HL-60/S4 (cell line): ENCODE data around the gene LTO1.

Experiments
- in situ Hi-C: fragments of 300-500 bp; cut with MboI; formaldehyde crosslinking; loops from 2 replicates; pipeline ENCODE4 v1.14.3; 2022; ENCODE audit warnings: low sequenced_read_pairs

The LTO1 gene

GRCh38 chr11:69649576-69649900 lies 25.6 kb downstream of the LTO1 start:
- in situ Hi-C loops, result no loop called here

DNA sequence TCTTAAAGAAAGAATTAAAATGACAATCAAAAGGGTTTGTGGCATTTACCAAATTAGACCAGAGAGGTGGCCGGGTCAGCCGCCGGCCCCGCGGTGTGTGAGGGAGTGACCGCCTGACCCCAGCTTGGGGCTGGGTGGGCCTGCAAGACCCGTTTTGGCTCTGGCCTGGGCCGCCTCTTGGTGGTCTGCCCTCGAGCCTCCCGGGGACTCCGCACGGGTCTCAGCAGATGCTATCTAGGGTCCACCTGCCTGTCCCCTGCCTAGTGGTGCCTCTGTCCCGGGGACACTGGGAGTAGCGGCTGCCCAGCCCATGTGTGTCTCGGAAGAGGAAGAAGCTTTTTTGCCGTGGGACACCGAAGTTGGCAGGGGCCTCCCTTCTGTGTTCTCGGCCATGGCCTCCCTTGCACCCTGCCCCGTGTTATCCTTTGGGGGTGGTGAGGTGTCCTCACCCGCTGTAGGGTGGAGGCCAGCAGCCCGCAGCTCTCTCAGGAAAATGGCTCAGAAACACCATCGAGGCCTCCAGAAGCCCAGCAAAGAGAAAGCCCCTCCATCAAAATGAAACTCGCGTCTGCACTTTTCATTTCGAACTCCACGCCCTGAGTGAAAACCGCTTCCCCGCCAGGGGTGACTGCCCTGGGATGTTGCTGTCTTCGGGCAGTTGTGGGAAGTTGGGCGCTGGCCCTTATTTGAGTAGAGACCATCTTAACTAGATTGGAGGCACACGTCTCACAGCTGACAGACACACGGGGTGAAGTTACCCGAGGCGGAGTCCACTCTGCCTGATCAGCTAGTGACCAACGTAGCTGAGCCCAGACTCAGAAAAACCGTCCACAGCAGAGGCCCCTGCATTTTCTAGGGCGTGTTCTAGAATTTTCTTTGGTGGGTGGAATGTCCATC lies 26.2 kb downstream of the LTO1 start:
- in situ Hi-C loops, result no loop called here

GRCh38 chr11:69647761-69648497 lies 27.2 kb downstream of the LTO1 start:
- in situ Hi-C loops, result no loop called here

GRCh38 chr11:69647390-69647748 lies 27.8 kb downstream of the LTO1 start:
- in situ Hi-C loops, result no loop called here

- in situ Hi-C loops, result no loop called here
Measured at GRCh38 chr11:69646493-69647389, 28.4 kb downstream of the LTO1 start.

- in situ Hi-C loops, result no loop called here
Measured at GRCh38 chr11:69645801-69646492, 29.2 kb downstream of the LTO1 start.

DNA sequence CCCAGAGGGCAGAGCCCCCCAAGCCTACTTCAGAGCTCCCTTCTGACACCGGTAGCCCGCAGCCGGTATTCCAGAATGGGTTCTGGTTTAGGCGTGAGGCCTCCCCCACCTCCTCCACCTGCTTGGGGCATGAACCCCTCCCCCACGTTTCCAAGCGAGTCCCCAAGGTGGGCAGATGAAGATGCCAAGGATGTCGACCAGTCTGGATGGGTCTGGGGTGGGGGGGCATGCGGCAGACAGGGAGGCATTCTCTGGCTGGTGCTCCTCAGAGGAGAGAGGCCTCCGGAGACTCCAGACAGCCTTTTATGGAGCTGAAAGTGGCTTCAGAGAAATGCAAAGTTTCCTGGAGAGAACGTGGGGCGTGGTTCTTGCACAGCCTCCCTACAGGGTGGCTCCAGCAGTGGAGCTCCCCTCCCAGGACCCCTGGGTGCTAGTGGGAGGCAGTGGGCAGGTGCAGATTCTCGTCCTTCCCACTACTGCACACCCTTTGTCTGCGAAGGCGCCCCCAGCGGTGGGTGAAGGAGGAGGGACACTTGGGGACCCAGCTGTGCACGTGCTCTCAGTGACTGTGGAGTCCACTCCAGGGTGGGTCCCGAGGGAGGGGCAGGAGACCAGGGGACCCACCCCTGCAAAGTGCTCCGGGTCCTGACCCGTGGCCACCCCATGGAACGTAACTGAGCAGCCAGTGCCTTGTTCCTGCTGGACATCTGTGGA lies 30.0 kb downstream of the LTO1 start:
- in situ Hi-C loops, result loop anchor here (5.0 kb wide), 1 partner anchor 353 kb away; the partner anchor contains the start of gene MYEOV

GRCh38 chr11:69644071-69644961 lies 30.8 kb downstream of the LTO1 start:
- in situ Hi-C loops, result loop anchor here (5.0 kb wide), 1 partner anchor 352 kb away; the partner anchor contains the start of gene MYEOV

GRCh38 chr11:69643646-69644045 lies 31.5 kb downstream of the LTO1 start:
- in situ Hi-C loops, result loop anchor here (5.0 kb wide), 1 partner anchor 351 kb away; the partner anchor contains the start of gene MYEOV

DNA sequence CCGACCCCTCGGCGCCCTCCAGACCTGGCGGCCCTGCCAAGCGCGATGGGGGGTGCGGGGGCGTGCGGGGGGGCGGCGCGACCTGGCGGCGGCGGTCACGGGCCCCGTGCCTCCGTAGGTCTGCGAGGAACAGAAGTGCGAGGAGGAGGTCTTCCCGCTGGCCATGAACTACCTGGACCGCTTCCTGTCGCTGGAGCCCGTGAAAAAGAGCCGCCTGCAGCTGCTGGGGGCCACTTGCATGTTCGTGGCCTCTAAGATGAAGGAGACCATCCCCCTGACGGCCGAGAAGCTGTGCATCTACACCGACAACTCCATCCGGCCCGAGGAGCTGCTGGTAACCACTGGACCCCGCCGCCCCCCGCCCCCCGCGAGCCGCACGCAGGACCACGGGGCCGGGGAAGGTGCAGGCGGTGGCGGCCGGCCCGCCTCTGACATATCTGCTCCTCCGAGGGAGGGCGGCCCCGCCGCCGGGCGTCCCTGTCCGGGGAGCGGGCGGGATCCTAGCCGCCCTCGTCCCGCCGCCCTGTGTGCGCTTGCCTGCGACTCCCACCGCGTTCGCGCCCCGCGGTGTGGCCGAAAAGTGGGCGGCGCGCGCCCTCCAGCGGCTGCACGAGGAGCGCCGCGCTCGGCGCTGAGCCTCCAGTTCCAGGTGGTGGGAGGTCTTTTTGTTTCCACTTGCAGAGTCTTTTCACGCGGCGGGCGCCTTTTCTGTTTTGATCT lies 32.1 kb downstream of the LTO1 start:
- in situ Hi-C loops, result loop anchor here (5.0 kb wide), 1 partner anchor 351 kb away; the partner anchor contains the start of gene MYEOV

DNA sequence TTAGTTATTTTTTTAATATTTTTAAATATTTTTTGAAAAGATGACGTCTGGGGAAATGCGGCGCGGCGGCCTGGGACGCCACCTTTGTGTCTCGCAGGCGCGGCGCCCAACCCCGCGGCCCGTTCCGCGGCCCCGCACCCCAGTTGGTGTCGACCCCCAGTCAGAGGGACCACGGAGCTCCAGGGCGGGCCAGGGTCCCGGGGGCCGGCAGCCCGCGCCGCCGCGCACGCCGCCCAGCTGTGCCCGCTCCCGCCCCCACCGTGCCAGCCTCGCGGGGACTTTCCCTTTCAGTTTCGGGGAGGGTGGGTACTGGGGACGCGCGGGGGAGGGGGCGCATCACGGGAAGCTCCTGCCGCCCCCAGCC lies 32.6 kb downstream of the LTO1 start:
- in situ Hi-C loops, result loop anchor here (5.0 kb wide), 1 partner anchor 350 kb away; the partner anchor contains the start of gene MYEOV

- in situ Hi-C loops, result loop anchor here (5.0 kb wide), 1 partner anchor 350 kb away; the partner anchor contains the start of gene MYEOV
Measured at GRCh38 chr11:69641681-69642548, 33.2 kb downstream of the LTO1 start.

- in situ Hi-C loops, result loop anchor here (5.0 kb wide), 1 partner anchor 349 kb away; the partner anchor contains the start of gene MYEOV
Measured at GRCh38 chr11:69640995-69641581, 34.1 kb downstream of the LTO1 start, which contains the start of gene CCND1. TSS of gene CCND1 (plus strand) at chr11:69641156. CDS start at chr11:69641314, 158 bp downstream.

DNA sequence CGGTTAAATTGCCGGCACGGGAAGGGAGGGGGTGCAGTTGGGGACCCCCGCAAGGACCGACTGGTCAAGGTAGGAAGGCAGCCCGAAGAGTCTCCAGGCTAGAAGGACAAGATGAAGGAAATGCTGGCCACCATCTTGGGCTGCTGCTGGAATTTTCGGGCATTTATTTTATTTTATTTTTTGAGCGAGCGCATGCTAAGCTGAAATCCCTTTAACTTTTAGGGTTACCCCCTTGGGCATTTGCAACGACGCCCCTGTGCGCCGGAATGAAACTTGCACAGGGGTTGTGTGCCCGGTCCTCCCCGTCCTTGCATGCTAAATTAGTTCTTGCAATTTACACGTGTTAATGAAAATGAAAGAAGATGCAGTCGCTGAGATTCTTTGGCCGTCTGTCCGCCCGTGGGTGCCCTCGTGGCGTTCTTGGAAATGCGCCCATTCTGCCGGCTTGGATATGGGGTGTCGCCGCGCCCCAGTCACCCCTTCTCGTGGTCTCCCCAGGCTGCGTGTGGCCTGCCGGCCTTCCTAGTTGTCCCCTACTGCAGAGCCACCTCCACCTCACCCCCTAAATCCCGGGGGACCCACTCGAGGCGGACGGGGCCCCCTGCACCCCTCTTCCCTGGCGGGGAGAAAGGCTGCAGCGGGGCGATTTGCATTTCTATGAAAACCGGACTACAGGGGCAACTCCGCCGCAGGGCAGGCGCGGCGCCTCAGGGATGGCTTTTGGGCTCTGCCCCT lies 34.7 kb downstream of the LTO1 start:
- in situ Hi-C loops, result loop anchor here (5.0 kb wide), 1 partner anchor 348 kb away; the partner anchor contains the start of gene MYEOV

- in situ Hi-C loops, result loop anchor here (5.0 kb wide), 1 partner anchor 348 kb away; the partner anchor contains the start of gene MYEOV
Measured at GRCh38 chr11:69639831-69640230, 35.3 kb downstream of the LTO1 start.
